CD4-positive, alpha-beta T cell treated with Interleukin-4 for 1 hour (primary cell): ENCODE results near the gene ADAMTS3.
A peak's percentile ranks its signal among the peaks of the same experiment; 100 is the strongest.
"Not testable (repeated sequence)": the region's sequence is repeated elsewhere in the genome, so short reads cannot be mapped to it uniquely, and the experiment has no call there.

Experiments
- DNase-seq, 2 donors: peaks; one replicate each; pipeline ENCODE4 v3.0.0-alpha.2; 2020 to 2022

Gene ADAMTS3

DNA sequence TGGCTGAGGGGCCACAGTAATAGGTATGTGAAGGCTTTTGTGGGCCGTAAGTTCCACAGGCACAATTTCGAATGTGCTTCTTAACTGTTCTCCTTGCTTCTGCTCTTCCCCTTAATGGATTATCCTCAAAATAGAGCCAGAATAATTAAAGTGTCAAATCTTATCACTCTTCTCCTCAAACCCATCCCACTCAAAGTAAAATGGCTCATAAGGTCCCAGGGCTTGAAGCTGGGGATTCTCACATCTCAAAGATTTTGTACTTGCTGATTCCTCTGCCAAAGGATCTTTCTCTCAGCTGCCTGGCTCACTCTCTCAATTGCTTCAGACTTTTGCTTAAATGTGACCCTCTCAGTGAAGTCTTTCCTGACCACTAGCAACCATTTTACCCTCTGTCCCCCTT is 16.6 kb downstream of the ADAMTS3 start:
- DNase-seq, result no peak

DNA sequence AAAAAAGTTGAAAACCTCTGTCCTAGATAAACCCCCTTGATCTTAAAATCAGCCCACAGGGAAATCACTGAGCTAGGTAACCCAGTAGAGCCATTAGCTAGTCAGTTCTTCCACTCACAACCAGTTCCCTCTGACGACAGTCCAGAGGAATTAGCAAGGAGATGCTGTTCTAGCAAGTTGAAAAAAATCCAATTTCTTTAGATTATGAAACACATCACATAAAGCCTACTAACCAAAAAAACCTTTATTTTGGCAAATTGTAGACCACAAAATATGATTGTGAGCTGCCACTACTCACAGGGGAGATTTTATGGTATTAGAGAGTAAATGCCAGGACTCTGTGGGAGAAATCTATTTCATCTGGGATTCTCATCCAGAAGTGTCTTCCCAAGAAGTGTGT is 22.6 kb downstream of the ADAMTS3 start:
- no peak for DNase-seq

DNA sequence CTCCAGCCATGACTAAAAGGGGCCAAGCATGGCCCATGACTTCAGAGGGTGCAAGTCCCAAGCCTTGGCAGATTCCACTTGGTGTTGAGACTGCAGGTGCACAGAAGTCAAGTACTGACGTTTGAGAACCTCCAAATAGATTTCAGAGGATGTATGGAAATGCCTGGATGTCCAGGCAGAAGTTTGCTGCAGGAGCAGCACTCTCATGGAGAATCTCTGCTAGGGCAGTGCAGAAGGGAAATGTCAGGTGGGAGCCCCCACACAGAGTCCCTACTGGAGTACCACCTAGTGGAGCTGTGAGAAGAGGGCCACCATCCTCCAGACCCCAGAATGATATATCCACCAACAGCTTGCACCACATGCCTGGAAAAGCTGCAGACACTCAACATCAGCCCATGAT is 28.3 kb downstream of the ADAMTS3 start:
- DNase-seq, result not testable (repeated sequence)

DNA sequence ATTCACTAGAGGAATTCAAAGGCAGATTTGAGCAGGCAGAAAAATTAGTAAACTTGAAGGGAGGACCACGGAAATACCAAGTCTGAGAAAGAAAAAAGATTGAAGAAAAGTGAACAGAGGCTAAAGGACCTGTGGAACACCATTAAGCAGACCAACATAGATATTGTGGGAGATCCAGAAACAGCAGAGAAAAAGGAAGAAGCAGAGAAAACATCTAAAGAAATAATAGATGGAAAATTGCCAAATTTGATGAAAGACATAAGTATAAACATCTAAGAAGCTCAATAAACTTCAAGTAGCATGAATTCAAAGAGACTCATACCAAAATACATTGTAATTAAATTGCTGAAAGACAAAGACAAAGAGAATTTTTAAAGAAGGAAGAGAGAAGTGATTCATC is 31.0 kb downstream of the ADAMTS3 start:
- DNase-seq, result no peak

DNA sequence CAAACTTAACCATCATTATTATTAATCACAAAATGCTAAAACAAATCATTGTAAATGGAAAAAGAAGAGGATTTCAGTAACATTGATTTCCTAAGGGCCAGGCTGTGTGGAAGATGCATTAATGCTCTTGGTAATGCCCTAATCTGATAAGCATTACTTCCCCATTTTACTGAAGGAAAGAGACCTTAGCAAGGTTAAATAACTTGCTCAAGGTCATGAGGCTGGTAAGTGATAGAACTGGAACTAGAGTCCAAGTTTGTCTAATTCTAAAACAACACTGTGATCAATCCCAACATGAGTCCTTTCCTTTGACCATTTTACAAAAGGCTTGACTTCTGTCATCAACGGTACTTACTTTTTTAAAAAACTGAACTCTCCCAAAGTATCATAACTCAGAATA is 32.6 kb downstream of the ADAMTS3 start:
- no peak for DNase-seq

DNA sequence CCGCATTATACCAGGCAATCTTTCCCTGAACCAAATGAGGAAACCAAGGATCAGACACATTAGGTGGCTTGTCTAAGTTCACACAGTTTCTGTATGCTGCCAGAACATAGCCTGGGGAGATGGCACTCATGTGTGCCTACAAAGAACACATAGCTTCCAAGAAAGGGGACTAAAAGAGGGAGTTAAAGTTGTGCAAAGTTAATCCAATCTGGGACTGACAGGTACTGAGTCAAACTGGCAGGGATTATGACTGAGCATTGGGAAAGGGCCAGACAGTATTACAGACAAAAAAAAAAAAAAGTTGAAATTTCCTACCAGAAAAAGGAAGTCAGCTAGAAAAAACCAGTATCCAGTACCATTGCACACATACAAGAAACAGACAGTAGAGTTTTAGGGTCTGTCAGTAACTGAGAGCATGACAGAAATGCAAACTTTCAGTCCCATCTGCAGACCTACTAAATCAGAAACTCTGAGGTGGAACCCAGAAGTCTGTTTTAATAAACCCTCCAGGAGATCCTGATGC is 37.2 kb downstream of the ADAMTS3 start:
- no peak for DNase-seq

DNA sequence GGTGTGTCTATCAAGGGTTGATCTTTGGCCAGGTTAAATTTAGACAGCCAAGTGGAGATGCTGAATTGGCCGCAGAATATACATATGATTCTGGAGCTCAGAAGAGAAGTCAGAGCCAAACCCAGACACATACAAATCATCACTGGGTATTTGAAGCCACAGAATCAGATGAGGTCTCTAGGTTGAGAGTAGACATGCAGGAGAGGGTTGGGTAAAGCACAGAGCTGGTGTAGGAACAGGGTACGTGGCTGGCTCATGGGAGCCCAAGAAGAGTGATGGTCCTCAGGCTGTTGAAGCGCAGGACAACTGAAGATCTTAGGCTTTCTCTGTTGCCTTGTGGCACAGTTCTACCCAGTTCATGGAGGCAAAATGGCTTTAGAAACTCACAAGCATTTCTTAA is 37.7 kb downstream of the ADAMTS3 start:
- DNase-seq, result no peak

DNA sequence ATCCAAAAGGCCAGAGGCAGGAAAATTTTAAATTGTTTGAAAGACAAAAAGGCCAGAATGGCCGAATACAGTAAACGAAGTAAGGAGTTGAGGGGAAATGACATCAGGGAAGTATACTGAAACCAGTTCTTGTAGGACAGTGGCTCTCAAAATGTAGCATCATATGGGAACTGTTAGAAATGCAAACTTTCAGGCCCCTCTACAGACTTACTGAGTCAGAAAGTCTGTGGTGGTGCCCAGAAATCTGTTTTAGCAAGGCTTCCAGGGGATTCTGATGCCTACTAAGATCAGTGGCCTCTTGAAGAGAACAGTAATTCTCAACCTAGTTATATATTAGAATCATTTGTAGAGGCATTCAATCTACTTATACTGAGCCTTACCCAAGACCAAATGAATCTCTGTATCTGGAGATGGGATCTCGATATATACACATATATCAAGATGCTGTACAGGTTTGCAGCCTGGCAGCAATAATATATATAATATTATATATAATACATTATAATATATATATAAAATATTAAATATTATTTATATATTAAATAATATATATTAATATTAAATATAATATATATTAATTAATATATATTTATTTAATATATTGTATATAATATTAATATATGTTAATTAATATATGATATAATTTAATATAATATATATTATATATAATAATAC is 39.7 kb downstream of the ADAMTS3 start:
- DNase-seq, result no peak

DNA sequence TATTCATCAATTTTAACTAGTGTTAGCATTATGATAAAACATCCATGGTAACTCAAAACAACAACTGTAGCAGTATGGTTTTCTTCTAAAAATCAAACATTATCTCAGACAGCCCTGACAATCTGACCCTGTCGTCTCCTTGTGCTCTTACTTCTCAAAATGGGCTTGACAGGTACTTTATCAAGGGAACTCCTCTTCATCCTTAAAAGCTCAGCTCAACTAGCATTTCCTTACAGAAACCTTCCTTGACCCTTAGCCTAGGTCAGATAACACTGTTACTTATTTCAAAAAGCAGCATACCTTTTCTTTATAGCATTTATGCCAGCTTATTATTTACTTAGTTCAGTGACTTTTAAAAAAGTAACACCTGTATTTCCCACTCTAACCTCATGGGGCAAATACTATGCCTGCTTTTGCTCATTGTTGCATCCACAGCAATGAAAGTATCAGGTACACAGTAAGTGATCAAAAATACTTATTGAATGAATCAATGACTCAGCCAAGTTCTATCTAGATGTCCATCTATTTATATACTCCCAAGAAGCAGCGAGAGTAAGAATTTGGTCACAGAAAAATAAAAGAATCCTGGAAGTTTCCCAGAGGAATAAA is 41.9 kb downstream of the ADAMTS3 start:
- no peak for DNase-seq

DNA sequence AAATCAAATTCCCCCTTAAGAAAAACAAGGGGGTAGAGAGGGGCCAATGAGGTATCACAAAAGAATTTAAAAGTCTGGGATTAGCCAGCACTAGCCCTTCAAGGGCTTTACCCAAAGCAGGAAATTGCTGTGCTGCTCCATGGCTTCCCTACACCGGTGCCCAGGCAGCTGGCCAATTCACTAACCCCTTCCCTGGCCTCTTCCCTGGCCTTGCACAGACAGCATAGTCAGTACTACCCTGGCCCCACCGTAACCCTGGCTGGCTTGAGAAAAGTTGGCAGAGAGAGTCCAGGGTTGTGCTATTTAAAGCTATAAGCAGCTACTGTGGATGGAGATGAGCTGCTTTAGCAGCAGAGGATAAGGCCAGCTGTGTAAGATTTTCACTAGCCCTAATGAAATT is 43.1 kb downstream of the ADAMTS3 start:
- DNase-seq, result no peak

DNA sequence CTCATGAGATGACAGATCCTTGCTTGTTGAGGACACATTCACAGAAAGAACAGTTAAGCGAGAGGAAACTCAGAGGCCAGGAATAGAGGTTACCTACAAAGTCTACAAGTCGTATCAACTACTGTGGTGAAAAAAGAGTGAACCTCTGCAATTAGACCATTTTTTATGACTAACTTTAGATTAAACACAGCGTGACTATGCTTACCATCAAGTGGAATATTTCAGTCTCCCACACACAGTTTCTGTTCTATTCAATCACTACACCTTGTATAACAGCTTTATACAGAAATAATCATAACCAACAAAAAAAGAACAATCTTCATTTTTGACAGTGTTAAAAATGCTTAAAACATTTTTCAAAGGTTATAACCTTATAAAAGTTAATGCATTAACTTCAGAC is 46.6 kb downstream of the ADAMTS3 start:
- DNase-seq, result no peak

DNA sequence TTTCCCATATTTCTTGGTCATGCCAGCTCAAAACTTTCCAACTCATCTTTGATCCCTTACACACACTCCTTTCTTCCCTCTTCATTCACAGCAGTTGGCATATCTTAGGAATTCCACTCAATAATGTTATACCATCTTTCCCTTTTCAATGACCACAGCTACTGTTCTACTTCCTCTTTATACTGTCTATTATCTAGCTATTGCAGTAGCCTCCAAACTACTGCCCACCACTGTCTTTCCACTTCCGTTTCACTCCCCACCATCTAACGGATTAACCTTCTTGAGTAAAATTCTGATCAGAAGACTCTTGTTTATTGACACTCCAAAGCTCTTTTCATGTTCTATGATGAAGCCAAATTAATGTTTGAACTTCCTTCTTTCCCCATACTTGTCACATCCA is 55.8 kb downstream of the ADAMTS3 start:
- DNase-seq, result no peak

DNA sequence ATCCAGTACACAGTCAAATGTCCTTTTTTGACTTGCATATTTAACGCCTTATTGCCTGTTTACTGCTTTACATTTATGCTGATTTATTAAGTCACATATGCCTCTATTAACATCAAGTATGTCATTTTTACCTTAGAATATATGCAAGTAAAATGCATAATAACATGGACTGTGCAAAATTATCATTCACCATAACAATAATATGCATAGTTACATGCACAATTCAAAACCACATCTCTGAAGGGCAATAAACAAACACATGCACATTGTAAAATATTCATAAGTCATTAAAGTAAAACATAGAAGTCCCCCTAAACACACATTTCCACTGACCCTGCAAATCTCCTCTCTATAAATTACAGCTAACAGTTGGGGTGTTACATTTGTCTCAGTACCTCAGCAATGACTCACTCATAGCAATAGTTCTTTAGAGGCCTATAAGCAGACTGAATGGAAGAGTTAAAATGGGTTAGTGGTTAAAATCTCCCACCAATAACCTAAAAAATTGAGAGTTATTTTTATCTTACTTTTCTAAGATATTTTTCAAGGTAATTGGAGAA is 61.1 kb downstream of the ADAMTS3 start:
- no peak for DNase-seq

DNA sequence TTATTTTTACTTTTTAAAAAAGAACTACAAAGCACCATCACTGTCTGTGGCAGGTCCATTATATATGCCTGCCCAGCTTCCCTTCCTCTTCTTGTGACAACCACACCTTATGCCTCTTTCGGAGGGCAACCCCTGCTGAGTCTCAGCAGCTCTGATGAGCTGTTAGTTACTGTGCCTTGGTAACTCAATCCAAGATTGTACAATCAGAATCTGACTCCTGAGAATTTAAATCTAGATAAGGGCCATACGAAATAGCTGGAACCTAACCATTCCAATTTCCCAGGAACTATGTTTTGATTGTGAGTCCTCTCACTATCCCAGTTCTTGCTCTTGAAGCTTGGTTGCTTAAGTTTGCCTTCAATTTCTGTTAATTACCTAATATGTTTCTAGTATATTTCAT is 61.9 kb downstream of the ADAMTS3 start:
- no peak for DNase-seq

DNA sequence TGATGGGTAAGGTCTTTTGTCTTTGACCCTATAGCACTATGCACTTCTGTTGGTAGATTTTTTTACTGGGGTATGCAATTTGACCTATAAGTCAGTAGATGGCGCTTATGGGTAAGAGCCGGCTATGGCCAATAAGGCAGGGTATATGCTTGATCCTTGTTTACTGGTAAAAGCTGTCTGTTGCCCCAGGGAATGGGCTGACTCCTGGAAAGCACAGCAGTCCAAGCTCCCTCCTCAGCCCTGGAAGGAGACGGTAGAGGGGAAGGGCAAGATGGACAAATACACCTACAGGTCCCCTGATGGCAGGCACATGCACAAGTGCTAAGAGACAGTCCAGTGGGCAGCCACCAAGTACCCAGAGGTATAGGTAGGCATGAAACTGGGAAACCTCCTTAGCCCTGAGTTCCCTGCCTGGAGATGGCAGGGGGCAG is 63.7 kb downstream of the ADAMTS3 start:
- DNase-seq, result no peak

DNA sequence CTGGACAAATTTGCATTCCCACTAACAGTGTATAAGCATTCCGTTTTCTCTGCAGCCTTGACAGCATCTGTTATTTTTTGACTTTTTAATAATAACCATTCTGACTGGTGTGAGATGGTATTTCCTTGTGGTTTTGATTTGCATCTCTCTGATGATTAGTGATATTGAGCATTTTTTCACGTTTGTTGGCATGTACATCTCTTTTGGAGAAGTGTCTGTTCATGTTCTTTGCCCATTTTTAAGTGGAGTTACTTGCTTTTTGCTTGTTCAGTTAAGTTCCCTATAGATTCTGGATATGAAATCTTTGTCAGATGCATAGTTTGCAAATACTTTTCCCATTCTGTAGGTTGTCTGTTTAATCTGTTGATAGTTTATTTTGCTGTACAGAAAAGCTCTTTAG is 68.8 kb downstream of the ADAMTS3 start:
- no peak for DNase-seq

DNA sequence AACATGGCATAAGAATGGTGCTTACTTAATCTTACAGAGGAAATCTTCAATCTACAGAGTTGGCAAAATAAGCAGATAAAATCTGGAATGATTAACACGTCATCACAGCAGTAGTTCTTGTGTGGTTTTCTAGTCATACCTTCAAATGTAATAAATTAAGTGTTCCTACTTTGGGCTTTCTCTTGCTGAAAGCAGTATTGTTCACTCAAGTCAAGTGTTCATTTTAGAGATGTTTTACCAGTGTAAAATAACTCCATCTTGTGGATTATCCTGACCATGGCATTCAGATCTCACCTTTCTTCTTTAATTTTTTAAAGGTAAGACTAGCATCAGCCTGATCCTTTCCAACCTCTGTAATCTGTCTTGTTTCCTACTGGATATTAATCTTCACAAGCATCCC is 72.9 kb downstream of the ADAMTS3 start:
- DNase-seq, result no peak

DNA sequence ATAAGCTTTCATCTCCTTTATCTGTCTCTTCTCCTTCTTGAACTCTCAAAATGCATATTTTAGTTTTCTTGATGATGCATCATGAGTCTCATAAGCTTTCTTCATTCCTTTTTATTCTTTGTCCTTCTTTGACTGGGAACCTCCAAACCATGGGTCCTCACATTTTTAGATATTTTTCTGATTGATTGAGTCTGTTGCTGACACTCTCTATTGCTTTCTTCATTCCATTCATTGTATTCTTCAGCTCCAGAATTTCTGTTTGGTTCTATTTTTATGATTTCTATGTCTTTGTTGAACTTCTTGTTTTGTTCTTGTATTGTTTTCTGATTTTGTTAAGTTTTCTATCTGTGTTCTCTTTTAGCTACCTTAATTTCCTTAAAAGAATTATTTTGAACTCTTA is 74.9 kb downstream of the ADAMTS3 start:
- no peak for DNase-seq

DNA sequence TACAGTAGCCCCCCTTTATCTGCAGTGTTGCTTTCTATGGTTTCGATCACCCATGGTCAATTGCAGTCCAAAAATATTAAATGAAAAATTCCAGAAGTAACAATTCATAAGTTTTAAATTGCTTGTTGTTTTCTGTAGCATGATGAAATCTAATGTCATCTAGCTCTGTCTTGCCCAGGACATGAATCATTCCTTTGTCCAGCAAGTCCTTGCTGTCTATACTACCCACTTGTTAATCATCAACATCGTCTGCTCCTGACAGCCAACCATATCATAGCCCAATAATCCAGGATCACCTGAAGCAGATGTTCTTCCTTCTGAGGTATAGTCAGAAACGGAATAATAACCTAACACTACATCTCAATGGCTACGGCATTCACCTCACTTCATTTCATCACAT is 79.8 kb downstream of the ADAMTS3 start:
- no peak for DNase-seq

DNA sequence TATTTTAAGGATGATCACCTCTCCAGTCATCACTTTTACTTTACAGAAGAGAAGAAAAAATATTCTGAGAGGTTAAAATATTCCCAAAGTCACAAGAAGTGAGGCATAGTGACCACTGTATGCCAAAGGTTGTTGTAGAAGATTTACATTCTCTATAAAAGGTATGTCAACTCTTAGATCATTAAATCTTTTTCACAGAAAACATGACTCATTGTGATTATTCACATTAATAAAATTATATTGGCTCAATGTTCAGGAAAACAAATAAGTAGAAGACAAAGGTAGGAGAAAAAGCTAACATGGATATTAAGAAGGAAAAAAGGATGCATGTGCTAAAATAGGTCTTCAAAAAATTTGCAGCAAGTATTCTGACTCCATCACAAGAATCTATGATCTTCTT is 82.0 kb downstream of the ADAMTS3 start:
- DNase-seq, result no peak

DNA sequence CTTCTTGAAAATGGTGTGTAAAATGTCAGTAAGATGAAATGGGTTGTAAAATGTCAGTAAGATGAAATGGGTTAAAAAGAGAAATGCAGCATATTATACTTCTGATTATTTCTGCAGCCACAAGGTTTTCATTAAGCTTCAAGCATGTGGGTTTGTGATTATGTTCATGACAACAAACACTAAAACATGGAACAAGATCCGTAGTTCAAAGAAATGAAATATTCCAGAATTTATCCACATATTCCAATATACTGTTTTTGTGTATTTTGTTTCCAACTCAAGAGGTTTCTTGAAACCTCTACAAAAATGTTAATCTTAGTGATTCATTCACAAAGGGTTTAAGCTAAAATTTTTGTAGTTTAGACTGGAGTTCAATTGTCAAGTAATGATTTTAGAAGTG is 84.0 kb downstream of the ADAMTS3 start:
- no peak for DNase-seq

DNA sequence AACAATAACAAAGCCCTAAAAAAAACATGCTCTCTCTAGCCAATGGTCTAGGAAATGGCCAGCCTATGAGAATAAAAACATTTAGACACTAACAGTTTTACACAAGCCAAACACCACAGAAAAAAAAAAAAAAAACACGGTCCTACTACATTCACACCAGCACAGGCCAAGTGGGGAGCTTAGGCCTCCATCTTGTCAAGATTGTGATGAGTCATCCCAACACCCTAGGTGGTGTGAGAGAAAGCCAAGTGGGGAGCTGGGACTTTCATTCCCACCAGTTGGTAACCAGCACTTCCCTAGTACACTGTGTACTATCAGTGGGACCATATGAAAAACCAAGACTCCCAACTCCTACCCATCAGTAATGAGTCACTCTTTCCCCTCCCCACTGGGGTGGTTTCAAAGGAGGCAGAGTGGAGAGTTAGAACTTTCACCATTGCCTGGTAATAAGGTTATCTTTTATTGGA is 95.6 kb downstream of the ADAMTS3 start:
- no peak for DNase-seq

DNA sequence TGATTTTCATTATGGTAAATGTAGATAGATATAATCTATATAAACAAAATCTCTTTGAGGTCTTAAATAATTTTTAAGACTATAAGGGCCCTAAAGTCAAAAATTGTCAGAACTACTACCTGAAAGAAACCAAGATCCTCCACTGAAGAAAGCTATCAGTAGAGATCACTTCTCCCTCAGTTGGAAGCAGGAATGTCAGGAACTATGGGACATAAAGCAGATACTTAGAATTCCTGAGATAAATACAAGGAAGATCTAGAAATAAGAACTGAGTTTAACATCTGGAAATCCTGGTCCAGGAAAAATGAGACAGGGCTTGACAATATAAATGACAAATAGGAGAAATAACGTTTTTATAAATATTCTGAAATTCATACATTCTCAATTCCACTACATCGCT is 97.2 kb downstream of the ADAMTS3 start:
- no peak for DNase-seq

DNA sequence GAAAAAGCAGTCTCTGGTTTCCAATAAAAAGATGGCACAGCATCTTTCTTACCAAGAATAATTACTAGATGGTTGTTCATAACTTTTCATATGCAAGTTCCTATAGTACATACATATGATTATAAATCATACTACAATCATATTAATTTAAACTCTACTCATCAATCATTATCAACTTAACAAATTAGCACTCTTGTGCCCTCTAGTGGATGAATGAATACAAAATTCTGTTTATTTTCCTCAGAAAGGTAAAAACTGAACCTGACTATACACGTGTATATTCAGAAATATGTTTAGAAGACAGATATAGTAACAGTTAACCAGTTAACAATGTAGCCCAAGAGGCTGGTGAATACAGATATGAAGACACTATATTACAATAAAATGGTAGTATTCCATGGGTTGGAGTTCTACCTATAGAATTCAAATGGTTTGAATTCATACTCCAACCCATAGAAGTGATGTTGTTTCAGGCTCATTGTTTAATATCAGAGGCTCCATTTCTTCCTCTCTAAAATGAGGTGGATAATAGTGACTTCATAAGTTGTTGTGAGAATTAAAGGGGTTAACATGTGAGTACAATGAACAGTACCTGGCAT is 100.0 kb downstream of the ADAMTS3 start:
- DNase-seq, result peak in 1 of 2 donors; percentile 6
